HG03378 (cell line): ENCODE measurements around the gene PSMB11.

Experiments used
- ATAC-seq: cut with Tn5 transposase; IDR thresholded peaks from one replicate; pipeline ENCODE4 v1.9.1; 2021; ENCODE audit warnings: mild to moderate bottlenecking, moderate library complexity; ENCODE audit not compliant: unreplicated experiment

The PSMB11 gene

DNA sequence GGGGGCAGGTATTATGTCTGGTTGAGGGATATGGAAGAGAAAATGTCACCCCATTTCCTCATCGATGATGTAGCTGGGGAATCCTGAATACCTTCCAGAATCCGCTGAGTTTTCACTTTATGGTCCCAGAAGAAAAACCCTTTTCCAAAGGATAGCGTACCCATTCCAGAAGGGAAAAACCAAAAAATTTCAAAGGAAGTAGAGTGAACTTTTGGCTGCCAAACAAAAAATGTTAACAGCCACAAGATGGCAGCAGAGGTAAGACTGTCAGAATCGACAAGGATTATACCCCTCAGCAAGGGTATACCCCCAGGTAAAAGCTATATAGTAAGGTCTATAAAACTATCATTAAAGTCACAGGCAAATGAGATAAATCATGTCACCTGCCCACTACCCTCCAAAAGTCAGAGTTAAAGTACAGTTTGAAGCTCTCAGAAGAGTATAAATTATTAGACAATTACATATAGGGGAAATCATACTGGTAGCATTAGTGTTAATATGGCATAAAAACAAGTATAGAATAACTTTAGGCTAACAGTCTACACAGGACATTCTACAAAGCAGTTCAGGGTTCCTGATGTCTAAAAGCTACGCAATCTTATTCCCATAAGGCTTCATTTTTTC, 34.9 kb downstream of the PSMB11 start:
- no peak for ATAC-seq

DNA sequence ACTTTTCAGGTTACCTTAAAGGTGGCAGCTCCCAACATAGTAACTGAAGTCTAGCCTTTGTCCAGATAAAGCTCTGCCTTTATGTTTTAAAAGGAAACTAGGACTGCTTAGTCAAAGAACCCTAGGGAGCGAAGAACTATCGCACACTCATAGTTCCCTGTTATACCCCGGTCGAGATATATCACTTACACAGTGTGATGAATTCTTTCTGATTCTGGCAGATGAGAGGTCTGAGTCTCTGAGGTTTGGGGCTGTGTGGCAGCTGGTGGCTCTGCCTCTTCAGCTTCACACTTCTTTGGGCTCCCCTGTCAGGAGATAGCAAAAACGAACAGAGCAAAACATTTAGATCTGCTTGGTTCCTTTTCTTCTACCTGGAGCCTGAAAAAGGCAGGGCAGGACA, 36.0 kb downstream of the PSMB11 start:
- ATAC-seq: no peak

GRCh38 chr14:23078692-23079116, 36.7 kb downstream of the PSMB11 start:
- no peak for ATAC-seq

GRCh38 chr14:23079716-23080115, 37.7 kb downstream of the PSMB11 start:
- ATAC-seq: no peak

DNA sequence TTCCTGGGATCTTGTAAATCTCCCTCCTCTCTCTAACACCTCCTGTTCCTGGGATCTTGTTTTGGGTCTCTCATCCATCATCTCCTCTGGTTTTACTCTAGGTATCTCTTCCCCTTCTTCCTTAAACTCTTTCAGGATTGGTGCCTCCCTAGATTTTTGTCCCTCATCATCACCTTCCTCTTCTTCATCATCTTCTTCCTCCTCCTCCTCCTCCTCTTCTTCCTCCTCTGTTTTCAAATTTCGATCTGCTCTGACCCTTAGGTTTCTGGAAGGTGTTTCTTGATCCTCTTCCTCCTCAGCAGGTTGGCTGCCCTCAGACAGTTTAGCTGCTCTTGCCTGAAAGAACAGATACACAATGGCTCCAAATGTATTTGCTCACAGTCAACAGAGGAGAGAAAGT, 38.5 kb downstream of the PSMB11 start:
- no peak for ATAC-seq

GRCh38 chr14:23085458-23085857, 43.4 kb downstream of the PSMB11 start:
- no peak for ATAC-seq

- ATAC-seq: no peak
Measured at GRCh38 chr14:23086565-23086964, 44.6 kb downstream of the PSMB11 start.

DNA sequence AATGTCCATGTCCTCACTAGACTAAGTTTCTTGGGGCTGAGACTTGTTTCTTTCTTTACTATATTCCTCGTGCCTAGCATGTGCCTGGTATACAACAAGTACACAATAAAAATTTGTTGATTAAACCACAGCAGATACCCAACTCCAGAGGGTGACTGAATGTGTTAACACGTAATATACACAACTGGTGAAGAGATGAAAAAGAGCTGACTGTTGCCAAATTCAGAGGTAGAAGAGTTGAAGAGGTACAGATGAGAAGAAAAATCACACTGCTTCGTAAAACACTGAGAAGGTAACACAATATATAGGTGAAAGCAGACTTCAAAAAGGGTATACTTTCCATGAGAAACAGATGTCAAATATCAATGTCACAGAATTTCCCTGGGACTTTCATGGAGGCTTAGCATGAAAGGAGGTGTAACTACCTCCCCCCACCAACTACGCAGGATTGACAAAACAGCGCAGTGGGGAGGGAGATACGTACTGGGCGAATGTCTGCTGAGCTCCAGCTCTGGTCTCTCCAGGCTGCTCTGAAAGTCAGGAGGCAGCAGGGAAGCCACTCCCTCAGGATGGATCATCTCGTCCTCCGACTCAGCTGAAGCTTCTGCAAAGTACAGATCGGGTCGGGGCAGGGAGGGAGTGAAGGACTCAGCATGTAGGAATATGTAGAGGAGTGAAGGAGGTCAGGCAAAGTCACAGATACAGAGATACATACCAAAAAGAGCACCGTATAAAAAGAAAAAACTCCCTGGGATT, 47.7 kb downstream of the PSMB11 start:
- ATAC-seq: no peak

- no peak for ATAC-seq
Measured at GRCh38 chr14:23090254-23090636, 48.2 kb downstream of the PSMB11 start.

DNA sequence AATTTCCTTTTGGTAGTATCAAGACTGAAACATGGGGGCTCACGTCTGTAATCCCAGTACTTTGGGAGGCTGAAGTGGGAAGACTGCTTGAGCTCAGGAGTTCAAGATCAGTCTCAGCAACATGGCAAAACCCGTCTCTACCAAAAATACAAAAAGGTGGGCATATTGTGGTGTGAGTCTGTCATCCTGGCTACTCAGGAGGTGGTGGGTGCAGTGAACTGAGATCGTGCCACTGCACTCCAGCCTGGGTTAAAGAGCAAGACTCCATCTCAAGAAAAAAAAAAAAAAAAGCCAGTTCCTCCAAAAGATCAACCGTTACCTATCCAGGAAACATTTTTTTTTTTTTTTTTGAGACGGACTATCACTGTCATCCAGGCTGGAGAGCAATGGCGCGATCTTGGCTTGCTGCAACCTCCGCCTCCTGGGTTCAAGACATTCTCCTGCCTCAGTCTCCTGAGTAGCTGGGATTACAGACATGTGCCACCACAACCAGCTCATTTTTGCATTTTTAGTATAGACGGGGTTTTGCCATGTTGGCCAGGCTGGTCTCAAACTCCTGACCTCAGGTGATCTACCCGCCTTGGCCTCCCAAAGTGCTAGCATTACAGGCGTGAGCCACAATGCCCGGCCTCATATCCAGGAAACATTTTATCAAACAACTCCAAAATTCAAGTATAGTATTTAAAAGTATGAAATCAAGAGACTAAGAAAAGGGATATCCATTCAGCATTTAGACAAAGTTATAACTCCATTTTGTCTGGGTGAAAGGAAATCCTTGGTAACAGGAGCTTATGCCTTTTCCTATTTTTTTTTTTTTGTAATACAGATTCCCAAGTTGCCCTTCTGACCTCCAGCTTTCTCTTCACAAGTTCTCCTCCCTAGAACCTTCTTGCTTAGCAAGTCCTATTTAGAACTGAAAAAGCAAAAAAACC, 49.5 kb downstream of the PSMB11 start:
- ATAC-seq: no peak

- ATAC-seq: no peak
Measured at GRCh38 chr14:23093104-23093503, 51.1 kb downstream of the PSMB11 start.

GRCh38 chr14:23093526-23093925, 51.5 kb downstream of the PSMB11 start:
- ATAC-seq: no peak
